HG03103 (cell line): ENCODE data around the gene GLS.
"Not testable (repeated sequence)": the region's sequence is repeated elsewhere in the genome, so short reads cannot be mapped to it uniquely, and the experiment has no call there.

Experiments
- ATAC-seq: cut with Tn5 transposase; IDR thresholded peaks from one replicate; pipeline ENCODE4 v1.9.1; 2021; ENCODE audit warnings: low read depth; ENCODE audit not compliant: unreplicated experiment

The GLS gene

GRCh38 chr2:190927301-190927700 is 46.7 kb downstream of the GLS start:
- no peak for ATAC-seq

- no peak for ATAC-seq
Observed at GRCh38 chr2:190929919-190930318, 49.3 kb downstream of the GLS start.

- ATAC-seq, result no peak
Observed at GRCh38 chr2:190930411-190930810, 49.8 kb downstream of the GLS start.

DNA sequence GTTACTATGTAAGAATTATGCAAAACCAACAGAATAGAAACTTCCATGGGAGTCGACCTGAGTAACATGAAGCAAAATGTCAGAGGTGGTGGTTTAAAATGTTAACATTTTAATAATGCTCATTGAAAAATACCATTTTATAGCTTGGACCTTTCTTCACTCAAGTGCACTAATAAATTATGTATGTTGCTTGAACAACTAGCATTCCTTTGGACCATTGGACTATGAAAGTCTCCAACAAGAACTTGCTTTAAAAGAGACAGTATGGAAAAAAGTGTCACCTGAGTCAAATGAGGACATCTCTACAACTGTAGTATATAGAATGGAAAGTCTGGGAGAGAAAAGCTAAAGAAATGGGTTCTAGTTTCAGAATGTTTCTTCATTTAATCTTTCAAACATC is 51.9 kb downstream of the GLS start:
- no peak for ATAC-seq

DNA sequence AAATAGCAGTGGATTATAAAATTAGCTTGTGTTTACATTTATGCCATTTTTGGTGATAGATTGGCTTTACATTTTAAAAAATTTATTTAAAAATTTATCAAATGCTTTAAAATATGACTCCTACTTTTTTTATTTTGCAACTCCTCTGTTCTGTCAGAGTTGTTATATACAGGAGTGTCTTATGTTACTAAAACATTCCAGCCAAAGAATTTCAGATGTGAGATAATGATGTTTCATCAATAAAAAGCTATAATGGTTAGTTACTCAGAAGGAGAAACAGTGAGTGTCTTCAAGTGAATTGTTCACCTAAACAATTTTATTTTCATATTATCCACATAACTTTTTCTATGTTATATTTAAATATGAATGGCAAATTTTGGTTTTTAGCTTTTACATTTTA is 52.7 kb downstream of the GLS start:
- no peak for ATAC-seq

DNA sequence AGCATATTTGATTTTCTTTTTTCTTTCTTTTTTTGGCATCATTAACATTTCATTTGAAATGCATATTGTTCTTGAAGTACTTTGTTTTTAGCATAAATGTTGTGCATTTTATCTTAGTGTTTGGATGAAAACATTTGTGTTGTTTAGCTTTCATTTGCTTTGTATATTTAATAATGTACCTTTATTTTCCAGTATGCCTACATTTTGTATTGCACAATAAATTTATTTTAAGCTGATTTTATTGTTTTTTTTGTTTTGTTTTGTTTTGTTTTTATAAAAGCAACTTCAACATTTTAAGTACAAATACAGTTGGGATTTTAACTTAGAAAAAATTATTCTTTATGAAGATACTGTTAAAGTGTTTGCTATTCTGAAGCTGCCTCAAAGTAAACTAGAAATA is 54.4 kb downstream of the GLS start:
- ATAC-seq, result no peak

- no peak for ATAC-seq
Observed at GRCh38 chr2:190938771-190939335, 58.2 kb downstream of the GLS start.

DNA sequence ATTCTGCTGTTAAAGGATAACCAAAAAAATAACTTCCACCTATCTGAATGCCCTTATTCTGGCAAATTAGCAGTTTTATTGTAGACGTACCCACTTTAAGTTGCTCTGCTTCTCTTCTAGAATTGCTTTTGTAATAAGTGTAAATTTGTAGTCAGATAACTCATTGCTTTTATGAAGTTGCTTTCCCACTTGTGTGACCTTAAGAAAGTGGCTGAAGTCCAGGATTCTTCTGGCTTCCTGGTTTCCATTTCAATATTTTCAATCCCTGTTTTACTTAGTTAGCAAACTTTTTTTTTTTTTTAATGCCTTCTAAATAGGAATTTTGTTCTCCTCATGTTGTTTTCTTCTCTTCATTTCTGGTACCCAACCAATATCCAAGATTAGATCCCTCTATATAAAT is 59.8 kb downstream of the GLS start:
- no peak for ATAC-seq

GRCh38 chr2:190941571-190941970 is 61.0 kb downstream of the GLS start:
- ATAC-seq, result no peak

DNA sequence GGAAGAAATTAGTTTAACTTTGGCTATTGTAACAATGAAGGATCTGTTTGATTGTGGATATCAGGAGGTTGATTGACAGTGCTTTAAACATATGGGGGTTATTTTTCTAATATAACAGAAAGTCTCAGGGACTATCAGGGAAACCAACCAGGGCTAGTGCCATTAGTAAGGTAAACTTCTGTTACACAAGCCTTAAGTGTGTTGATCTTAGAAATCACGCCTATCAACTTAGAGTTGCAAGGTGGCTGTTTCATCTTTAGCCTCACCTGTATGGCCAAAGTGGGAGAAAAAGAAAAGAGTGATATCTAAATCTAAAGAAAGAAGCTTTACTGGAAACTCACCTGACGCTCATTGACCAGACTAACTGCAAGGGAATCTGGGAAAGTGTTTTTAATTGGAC is 62.1 kb downstream of the GLS start:
- no peak for ATAC-seq

DNA sequence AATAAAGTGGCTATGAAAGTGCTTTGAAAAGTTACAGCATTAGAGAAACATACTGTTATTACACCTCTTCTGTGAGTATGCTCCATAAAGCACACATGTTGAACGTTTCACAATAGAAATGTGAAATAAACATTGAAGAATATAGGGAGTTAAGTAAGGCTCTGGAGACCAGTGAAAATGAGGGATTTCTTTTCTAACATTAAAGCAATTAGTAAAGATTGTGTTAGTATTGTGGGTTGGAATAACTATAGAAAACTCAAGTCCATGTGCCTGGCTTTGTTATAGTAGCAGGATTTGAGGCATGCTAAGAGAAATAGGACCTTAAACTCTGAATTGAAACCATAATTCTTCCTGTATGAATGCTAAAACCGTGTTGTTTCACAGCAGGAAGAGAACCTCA is 63.1 kb downstream of the GLS start:
- no peak for ATAC-seq

GRCh38 chr2:190947141-190947540 is 66.5 kb downstream of the GLS start:
- no peak for ATAC-seq

DNA sequence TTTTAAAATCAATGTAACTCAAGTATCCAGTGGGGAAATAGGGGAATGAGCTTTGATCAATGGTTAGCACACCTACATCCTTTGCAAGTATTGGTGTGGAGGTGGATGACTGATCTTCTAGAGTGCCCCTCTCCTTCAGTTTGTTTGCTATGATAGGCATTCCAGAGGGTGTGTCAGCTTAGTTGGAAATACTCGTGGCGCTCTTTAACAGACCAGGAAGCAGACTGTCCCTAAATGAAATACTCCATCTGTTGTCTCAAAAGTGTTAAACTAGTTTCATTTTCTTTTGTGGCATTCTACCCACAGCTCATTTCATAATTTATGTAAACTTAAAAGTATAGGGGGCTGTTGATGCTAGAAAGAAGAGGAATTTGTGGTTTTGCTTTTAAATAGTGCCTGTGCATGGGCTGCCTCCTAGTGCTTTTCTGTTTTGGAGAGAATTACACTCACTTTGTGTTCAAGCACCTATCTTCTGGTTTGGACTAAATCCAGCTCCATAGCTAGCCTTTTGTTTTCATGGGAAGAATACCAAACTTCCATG is 67.2 kb downstream of the GLS start:
- peak; percentile 73 for ATAC-seq

DNA sequence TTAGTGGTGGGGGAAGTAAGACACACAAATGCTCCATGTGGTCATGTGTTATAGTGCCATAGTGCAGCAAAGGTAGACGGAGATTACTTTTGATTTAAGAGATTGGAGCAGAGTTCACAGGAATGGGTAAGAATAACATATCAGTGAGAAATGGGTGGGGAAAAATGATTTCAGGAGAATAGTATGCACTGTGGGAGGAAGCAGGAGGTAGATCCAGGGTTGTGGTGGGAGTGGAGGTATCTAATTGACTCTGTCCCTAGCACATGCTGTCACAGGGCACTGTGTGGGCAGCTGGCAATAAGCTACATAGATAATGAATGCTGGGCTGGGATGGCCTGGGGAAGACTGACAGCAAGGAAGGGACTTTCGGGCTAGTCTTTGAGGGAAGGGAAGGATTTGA is 68.0 kb downstream of the GLS start:
- ATAC-seq, result no peak

GRCh38 chr2:190950566-190950991 is 70.0 kb downstream of the GLS start:
- ATAC-seq, result no peak

- ATAC-seq, result no peak
Observed at GRCh38 chr2:190953257-190953656, 72.6 kb downstream of the GLS start.

GRCh38 chr2:190959911-190960788 is 79.5 kb downstream of the GLS start:
- ATAC-seq, result no peak

DNA sequence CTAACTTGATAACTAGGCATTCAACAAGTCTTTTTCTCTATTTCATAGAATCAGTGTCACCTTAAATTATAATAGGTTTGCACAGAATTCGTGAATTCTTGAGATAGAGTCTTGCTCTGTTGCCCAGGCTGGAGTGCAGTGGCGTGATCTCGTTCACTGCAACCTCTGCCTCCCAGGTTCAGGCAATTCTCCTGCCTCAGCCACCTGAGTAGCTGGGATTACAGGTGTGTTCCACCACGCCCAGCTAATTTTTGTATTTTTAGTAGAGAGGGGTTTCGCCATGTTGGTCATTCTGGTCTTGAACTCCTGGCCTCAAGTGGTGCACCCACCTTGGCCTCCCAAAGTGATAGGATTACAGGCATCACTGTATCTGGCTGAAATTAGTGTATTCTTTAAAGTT is 80.5 kb downstream of the GLS start:
- not testable (repeated sequence) for ATAC-seq

DNA sequence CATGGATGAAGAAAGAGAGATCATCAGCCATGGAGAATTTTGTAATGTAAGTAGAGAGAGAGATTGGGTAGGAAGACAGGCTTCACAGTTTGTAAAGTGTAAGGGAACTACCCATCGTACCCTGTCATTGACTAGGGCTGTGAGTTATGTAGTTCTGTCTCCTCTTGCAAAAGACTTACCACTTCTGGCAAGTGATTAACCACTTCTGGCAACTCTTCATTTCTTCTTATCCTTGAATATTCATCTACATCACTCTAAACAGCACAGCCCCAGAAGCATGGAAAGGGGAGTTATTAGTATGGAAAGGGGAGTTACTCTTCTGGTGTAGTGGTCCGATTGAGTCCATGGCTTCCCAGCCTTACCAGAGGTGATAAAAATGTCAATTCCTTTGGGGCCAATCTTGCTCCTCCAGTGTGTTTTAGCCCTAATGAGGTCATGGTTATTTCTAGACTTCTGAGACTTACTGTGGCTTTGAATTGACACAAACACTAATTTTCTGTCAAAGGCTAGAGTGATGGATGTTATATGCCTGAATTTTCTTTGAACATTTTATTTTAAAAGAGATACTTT is 81.4 kb downstream of the GLS start:
- ATAC-seq, result no peak

GRCh38 chr2:190963088-190963487 is 82.5 kb downstream of the GLS start:
- ATAC-seq, result no peak

DNA sequence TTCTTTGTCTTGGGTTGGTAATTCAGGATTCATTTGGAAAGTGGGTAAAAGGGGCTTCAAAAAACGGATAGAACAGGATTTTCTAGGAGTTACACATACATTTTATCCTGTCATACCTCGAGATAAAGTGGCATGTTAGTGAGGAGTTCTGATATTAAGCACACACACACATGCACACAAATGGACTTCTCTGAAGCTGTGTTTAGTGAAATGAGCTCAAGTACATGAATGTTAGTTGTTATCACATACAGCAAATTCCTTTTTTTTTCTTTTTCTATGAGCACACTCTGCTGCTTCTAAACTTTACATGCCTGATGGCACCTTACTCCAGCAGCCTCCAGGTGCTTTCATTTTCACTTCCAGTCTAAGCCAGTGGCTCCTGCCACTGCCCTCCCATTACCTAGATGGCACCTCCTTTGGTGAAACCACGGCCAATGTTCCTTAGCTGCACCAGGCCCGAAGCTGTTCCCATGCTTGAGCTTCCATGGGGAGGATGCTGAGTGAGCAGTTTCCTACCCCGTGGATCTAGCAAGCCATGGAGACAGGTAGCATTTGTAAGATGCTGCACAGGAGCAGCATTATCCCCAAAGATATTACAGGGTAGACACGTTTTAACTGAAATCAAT is 83.7 kb downstream of the GLS start:
- no peak for ATAC-seq
